ENCODE results near the gene NKAPD1.
"Not testable (repeated sequence)": the region's sequence is repeated elsewhere in the genome, so short reads cannot be mapped to it uniquely, and the experiment has no call there.

The NKAPD1 gene

DNA sequence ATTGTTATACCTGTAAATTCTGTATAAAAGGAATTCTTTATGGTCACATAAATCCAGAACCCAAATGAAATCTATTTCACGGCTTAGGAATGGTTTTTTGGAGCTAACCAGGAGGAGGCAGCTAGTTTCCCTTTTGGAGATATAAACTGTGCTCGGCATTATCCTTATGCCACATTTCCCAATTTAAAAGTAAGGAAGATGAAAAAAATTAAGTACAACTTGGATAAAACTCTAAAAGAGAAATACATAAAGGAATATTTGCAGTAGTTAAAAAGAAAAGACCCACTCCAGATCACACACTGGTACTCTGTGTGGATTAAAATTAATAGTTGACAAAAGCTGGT, 31.2 kb upstream of the NKAPD1 start:
- H3K27me3 ChIP-seq (ENCODE audit: control insufficient read depth in 5 of 5, insufficient read depth in 4 of 5, low read length in 5 of 5), result no peaks in the 10 kb centered on the region
- no peaks in the 10 kb centered on the region for H3K4me1 ChIP-seq (ENCODE audit: control insufficient read depth in 5 of 5, insufficient read depth in 5 of 5, low read length in 5 of 5)
- H3K4me3 ChIP-seq (ENCODE audit: low read depth in 1 of 5, low read length in 5 of 5), result no peak overlapping the region
- H3K27ac ChIP-seq (ENCODE audit: low read depth, low read length), result no peak overlapping the region
- peaks cover 42 to 61% (median 52%) of the 10 kb centered on the region in 5 donors for H3K36me3 ChIP-seq (ENCODE audit: control insufficient read depth in 5 of 5, insufficient read depth in 5 of 5, low read length in 5 of 5)
- peak overlapping the region in 1 of 5 donors; percentile 51 for H3K9ac ChIP-seq (ENCODE audit: low read length in 5 of 5)
- H3K9me3 ChIP-seq (ENCODE audit: control insufficient read depth in 5 of 5, low read length in 5 of 5), result no peaks in the 10 kb centered on the region

GRCh38 chr11:112044961-112045360, 29.1 kb upstream of the NKAPD1 start:
- Histone ChIP-seq H3K27ac (ENCODE audit: low read depth, low read length) (no peak overlapping the region), H3K36me3 (ENCODE audit: control insufficient read depth in 5 of 5, insufficient read depth in 5 of 5, low read length in 5 of 5) (peaks cover 33 to 54% (median 43%) of the 10 kb centered on the region in 5 donors), H3K4me1 (ENCODE audit: control insufficient read depth in 5 of 5, insufficient read depth in 5 of 5, low read length in 5 of 5) (no peaks in the 10 kb centered on the region), H3K9me3 (ENCODE audit: control insufficient read depth in 5 of 5, low read length in 5 of 5) (no peaks in the 10 kb centered on the region), H3K27me3 (ENCODE audit: control insufficient read depth in 5 of 5, insufficient read depth in 4 of 5, low read length in 5 of 5) (no peaks in the 10 kb centered on the region), H3K4me3 (ENCODE audit: low read depth in 1 of 5, low read length in 5 of 5) (no peak overlapping the region), H3K9ac (ENCODE audit: low read length in 5 of 5) (no peak overlapping the region)

GRCh38 chr11:112046647-112047046, 27.5 kb upstream of the NKAPD1 start:
- not testable (repeated sequence) for H3K4me3 ChIP-seq (ENCODE audit: low read depth in 1 of 5, low read length in 5 of 5); H3K9ac ChIP-seq (ENCODE audit: low read length in 5 of 5); H3K9me3 ChIP-seq (ENCODE audit: control insufficient read depth in 5 of 5, low read length in 5 of 5); H3K27me3 ChIP-seq (ENCODE audit: control insufficient read depth in 5 of 5, insufficient read depth in 4 of 5, low read length in 5 of 5); H3K27ac ChIP-seq (ENCODE audit: low read depth, low read length); H3K4me1 ChIP-seq (ENCODE audit: control insufficient read depth in 5 of 5, insufficient read depth in 5 of 5, low read length in 5 of 5)
- H3K36me3 ChIP-seq (ENCODE audit: control insufficient read depth in 5 of 5, insufficient read depth in 5 of 5, low read length in 5 of 5), result peaks cover 30 to 60% (median 42%) of the 10 kb centered on the region in 5 donors

- not testable (repeated sequence) for H3K27me3 ChIP-seq (ENCODE audit: control insufficient read depth in 5 of 5, insufficient read depth in 4 of 5, low read length in 5 of 5); H3K27ac ChIP-seq (ENCODE audit: low read depth, low read length); H3K9ac ChIP-seq (ENCODE audit: low read length in 5 of 5); H3K4me1 ChIP-seq (ENCODE audit: control insufficient read depth in 5 of 5, insufficient read depth in 5 of 5, low read length in 5 of 5); H3K4me3 ChIP-seq (ENCODE audit: low read depth in 1 of 5, low read length in 5 of 5); H3K9me3 ChIP-seq (ENCODE audit: control insufficient read depth in 5 of 5, low read length in 5 of 5)
- peaks cover 32 to 64% (median 48%) of the 10 kb centered on the region in 5 donors for H3K36me3 ChIP-seq (ENCODE audit: control insufficient read depth in 5 of 5, insufficient read depth in 5 of 5, low read length in 5 of 5)
These were observed 25.8 kb upstream of the NKAPD1 start for GRCh38 chr11:112048256-112048655.

GRCh38 chr11:112049777-112050176, 24.3 kb upstream of the NKAPD1 start:
- Histone ChIP-seq H3K4me1 (ENCODE audit: control insufficient read depth in 5 of 5, insufficient read depth in 5 of 5, low read length in 5 of 5) (no peaks in the 10 kb centered on the region), H3K9me3 (ENCODE audit: control insufficient read depth in 5 of 5, low read length in 5 of 5) (no peaks in the 10 kb centered on the region), H3K36me3 (ENCODE audit: control insufficient read depth in 5 of 5, insufficient read depth in 5 of 5, low read length in 5 of 5) (peaks cover 34 to 63% (median 51%) of the 10 kb centered on the region in 5 donors), H3K27ac (ENCODE audit: low read depth, low read length) (peak overlapping the region; percentile 21), H3K4me3 (ENCODE audit: low read depth in 1 of 5, low read length in 5 of 5) (no peak overlapping the region), H3K27me3 (ENCODE audit: control insufficient read depth in 5 of 5, insufficient read depth in 4 of 5, low read length in 5 of 5) (no peaks in the 10 kb centered on the region), H3K9ac (ENCODE audit: low read length in 5 of 5) (no peak overlapping the region)

- no peak overlapping the region for H3K4me3 ChIP-seq (ENCODE audit: low read depth in 1 of 5, low read length in 5 of 5)
- H3K36me3 ChIP-seq (ENCODE audit: control insufficient read depth in 5 of 5, insufficient read depth in 5 of 5, low read length in 5 of 5), result peaks cover 29 to 56% (median 46%) of the 10 kb centered on the region in 5 donors
- H3K27ac ChIP-seq (ENCODE audit: low read depth, low read length), result no peak overlapping the region
- no peak overlapping the region for H3K9ac ChIP-seq (ENCODE audit: low read length in 5 of 5)
- H3K9me3 ChIP-seq (ENCODE audit: control insufficient read depth in 5 of 5, low read length in 5 of 5), result no peaks in the 10 kb centered on the region
- H3K4me1 ChIP-seq (ENCODE audit: control insufficient read depth in 5 of 5, insufficient read depth in 5 of 5, low read length in 5 of 5), result no peaks in the 10 kb centered on the region
- H3K27me3 ChIP-seq (ENCODE audit: control insufficient read depth in 5 of 5, insufficient read depth in 4 of 5, low read length in 5 of 5), result no peaks in the 10 kb centered on the region
These were observed 23.4 kb upstream of the NKAPD1 start for GRCh38 chr11:112050721-112051120.

- H3K4me3 ChIP-seq (ENCODE audit: low read depth in 1 of 5, low read length in 5 of 5), result no peak overlapping the region
- no peaks in the 10 kb centered on the region for H3K9me3 ChIP-seq (ENCODE audit: control insufficient read depth in 5 of 5, low read length in 5 of 5)
- no peak overlapping the region for H3K9ac ChIP-seq (ENCODE audit: low read length in 5 of 5)
- H3K27ac ChIP-seq (ENCODE audit: low read depth, low read length), result no peak overlapping the region
- no peaks in the 10 kb centered on the region for H3K27me3 ChIP-seq (ENCODE audit: control insufficient read depth in 5 of 5, insufficient read depth in 4 of 5, low read length in 5 of 5)
- H3K4me1 ChIP-seq (ENCODE audit: control insufficient read depth in 5 of 5, insufficient read depth in 5 of 5, low read length in 5 of 5), result no peaks in the 10 kb centered on the region
- H3K36me3 ChIP-seq (ENCODE audit: control insufficient read depth in 5 of 5, insufficient read depth in 5 of 5, low read length in 5 of 5), result peaks cover 29 to 58% (median 42%) of the 10 kb centered on the region in 5 donors
These were observed 22.3 kb upstream of the NKAPD1 start for GRCh38 chr11:112051768-112052167.

GRCh38 chr11:112057170-112057569, 16.9 kb upstream of the NKAPD1 start:
- Histone ChIP-seq H3K27me3 (ENCODE audit: control insufficient read depth in 5 of 5, insufficient read depth in 4 of 5, low read length in 5 of 5) (no peaks in the 10 kb centered on the region), H3K9me3 (ENCODE audit: control insufficient read depth in 5 of 5, low read length in 5 of 5) (no peaks in the 10 kb centered on the region), H3K4me3 (ENCODE audit: low read depth in 1 of 5, low read length in 5 of 5) (no peak overlapping the region), H3K36me3 (ENCODE audit: control insufficient read depth in 5 of 5, insufficient read depth in 5 of 5, low read length in 5 of 5) (peaks cover 36 to 77% (median 65%) of the 10 kb centered on the region in 5 donors), H3K27ac (ENCODE audit: low read depth, low read length) (no peak overlapping the region), H3K9ac (ENCODE audit: low read length in 5 of 5) (no peak overlapping the region), H3K4me1 (ENCODE audit: control insufficient read depth in 5 of 5, insufficient read depth in 5 of 5, low read length in 5 of 5) (no peaks in the 10 kb centered on the region)

DNA sequence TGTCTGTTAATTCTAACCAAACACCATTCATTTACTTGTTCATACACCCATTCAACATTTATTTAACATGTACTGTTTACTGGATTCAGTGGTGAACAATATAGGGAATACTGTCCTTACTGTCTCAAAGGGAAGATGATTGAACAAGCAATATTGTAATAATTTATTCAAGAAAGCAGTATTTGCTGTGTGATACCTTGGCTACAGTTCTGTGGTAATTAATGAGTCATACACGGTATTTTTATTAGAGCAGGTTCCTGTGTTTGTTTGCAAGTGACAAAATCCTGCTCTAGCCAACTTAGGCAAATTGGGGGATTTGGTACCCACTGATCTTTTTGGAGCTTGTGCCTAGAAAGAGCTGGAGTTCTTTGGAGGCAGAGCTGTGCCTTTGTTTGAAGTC, 16.0 kb upstream of the NKAPD1 start:
- Histone ChIP-seq H3K9me3 (ENCODE audit: control insufficient read depth in 5 of 5, low read length in 5 of 5) (no peaks in the 10 kb centered on the region), H3K9ac (ENCODE audit: low read length in 5 of 5) (no peak overlapping the region), H3K36me3 (ENCODE audit: control insufficient read depth in 5 of 5, insufficient read depth in 5 of 5, low read length in 5 of 5) (peaks cover 37 to 76% (median 64%) of the 10 kb centered on the region in 5 donors), H3K4me1 (ENCODE audit: control insufficient read depth in 5 of 5, insufficient read depth in 5 of 5, low read length in 5 of 5) (no peaks in the 10 kb centered on the region), H3K27me3 (ENCODE audit: control insufficient read depth in 5 of 5, insufficient read depth in 4 of 5, low read length in 5 of 5) (no peaks in the 10 kb centered on the region), H3K4me3 (ENCODE audit: low read depth in 1 of 5, low read length in 5 of 5) (no peak overlapping the region), H3K27ac (ENCODE audit: low read depth, low read length) (no peak overlapping the region)

DNA sequence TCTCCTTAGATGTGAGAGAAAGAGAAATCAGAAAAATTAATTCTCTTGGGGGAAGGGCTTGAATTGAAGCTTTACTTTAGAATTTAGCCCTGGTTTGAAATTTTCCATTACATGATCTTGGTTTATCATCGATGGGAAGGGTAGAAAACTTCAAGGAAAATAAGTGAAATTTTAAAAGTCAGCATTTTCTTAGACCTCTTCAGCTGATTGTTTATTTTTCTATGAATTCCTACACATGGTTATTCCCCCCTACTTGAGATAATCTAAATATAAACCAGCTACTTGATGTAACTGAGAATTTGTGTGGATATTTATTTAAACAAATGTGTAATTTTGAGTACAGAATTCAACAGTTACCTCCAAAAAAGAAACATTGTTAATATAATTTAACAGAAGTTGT, 11.2 kb upstream of the NKAPD1 start:
- peaks cover 26 to 47% (median 40%) of the 10 kb centered on the region in 5 donors for H3K36me3 ChIP-seq (ENCODE audit: control insufficient read depth in 5 of 5, insufficient read depth in 5 of 5, low read length in 5 of 5)

DNA sequence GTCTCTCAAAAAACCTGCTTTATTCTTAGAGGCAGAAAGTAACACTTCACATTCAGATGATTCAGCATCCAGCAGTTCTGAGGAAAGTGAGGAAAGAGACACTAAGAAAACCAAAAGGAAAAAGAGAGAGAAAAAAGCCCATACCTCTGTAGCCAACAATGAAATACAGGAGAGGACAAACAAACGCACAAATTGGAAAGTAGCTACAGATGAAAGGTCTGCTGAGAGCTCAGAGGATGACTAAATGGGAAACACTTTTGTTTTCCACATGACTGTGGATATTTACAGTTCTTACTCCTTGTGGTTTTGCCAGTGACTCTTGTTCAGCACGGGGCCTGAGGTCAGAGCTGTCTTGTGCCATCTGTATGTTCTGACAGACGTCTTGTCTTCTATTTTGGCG, 8.6 kb downstream of the NKAPD1 start:
- Histone ChIP-seq H3K36me3 (ENCODE audit: control insufficient read depth in 5 of 5, insufficient read depth in 5 of 5, low read length in 5 of 5) (peaks cover 49 to 69% (median 55%) of the 10 kb centered on the region in 5 donors), H3K4me1 (ENCODE audit: control insufficient read depth in 5 of 5, insufficient read depth in 5 of 5, low read length in 5 of 5) (peaks cover 0 to 22% (median 18%) of the 10 kb centered on the region in 5 donors), H3K27ac (ENCODE audit: low read depth, low read length) (no peak overlapping the region), H3K27me3 (ENCODE audit: control insufficient read depth in 5 of 5, insufficient read depth in 4 of 5, low read length in 5 of 5) (no peaks in the 10 kb centered on the region), H3K4me3 (ENCODE audit: low read depth in 1 of 5, low read length in 5 of 5) (no peak overlapping the region), H3K9ac (ENCODE audit: low read length in 5 of 5) (no peak overlapping the region), H3K9me3 (ENCODE audit: control insufficient read depth in 5 of 5, low read length in 5 of 5) (no peaks in the 10 kb centered on the region)

More for the DNA sequence above, 11.2 kb upstream of the NKAPD1 start:
- no peaks in the 10 kb centered on the region for H3K4me1 ChIP-seq (ENCODE audit: control insufficient read depth in 5 of 5, insufficient read depth in 5 of 5, low read length in 5 of 5)
- H3K9ac ChIP-seq (ENCODE audit: low read length in 5 of 5), result no peak overlapping the region
- no peak overlapping the region for H3K4me3 ChIP-seq (ENCODE audit: low read depth in 1 of 5, low read length in 5 of 5)
- no peaks in the 10 kb centered on the region for H3K27me3 ChIP-seq (ENCODE audit: control insufficient read depth in 5 of 5, insufficient read depth in 4 of 5, low read length in 5 of 5)
- H3K9me3 ChIP-seq (ENCODE audit: control insufficient read depth in 5 of 5, low read length in 5 of 5), result no peaks in the 10 kb centered on the region
- no peak overlapping the region for H3K27ac ChIP-seq (ENCODE audit: low read depth, low read length)
